CD8-positive, alpha-beta memory T cell (primary cell): ENCODE results near the gene MPZ. TPM values are rescaled to one million over a fixed set of nuclear protein-coding genes. Genes with fewer than 3 reads are reported as not detected.

Source experiments
- CTCF ChIA-PET: fragments of 350-600 bp; sonication (Branson Sonifier 250); formaldehyde crosslinking; loops from one replicate; lab custom pipeline; 2021; ENCODE audit warnings: antibody characterized with exemption; lab: Charles Lee
- POLR2A ChIA-PET: fragments of 350-600 bp; sonication (Branson Sonifier 250); formaldehyde crosslinking; loops from one replicate; lab custom pipeline; 2021; ENCODE audit warnings: antibody characterized with exemption; lab: Charles Lee
- DNase-seq, 5 donors: peaks; one replicate each; pipeline versions ENCODE4 v3.0.0 to v3.0.0-alpha.2; 2020 to 2022; ENCODE audit warnings: mixed read lengths in 1 of 5
- H3K27ac ChIP-seq: one replicate; pipeline ENCODE4 v1.7.0; 2013; ENCODE audit warnings: low read depth, mild to moderate bottlenecking, low read length, moderate library complexity
- H3K27me3 ChIP-seq: 2 replicates; pipeline ENCODE4 v1.7.0; 2013; ENCODE audit warnings: low read length, mild to moderate bottlenecking; ENCODE audit not compliant: insufficient read depth, poor library complexity, severe bottlenecking
- H3K36me3 ChIP-seq: 2 replicates; pipeline ENCODE4 v1.7.0; 2013; ENCODE audit warnings: mild to moderate bottlenecking, low read length, moderate library complexity; ENCODE audit not compliant: insufficient read depth
- H3K4me1 ChIP-seq: 2 replicates; pipeline ENCODE4 v1.7.0; 2013; ENCODE audit warnings: mild to moderate bottlenecking, low read length, moderate library complexity; ENCODE audit not compliant: insufficient read depth
- H3K4me3 ChIP-seq: 2 replicates; pipeline ENCODE4 v1.7.0; 2013; ENCODE audit warnings: mild to moderate bottlenecking, low read length
- H3K9me3 ChIP-seq: 2 replicates; pipeline ENCODE4 v1.7.0; 2013; ENCODE audit warnings: mild to moderate bottlenecking, low read length
- H3K27ac Mint-ChIP-seq, 8 donors: one replicate each; pipeline ENCODE4 v1.8.0; 2020 to 2021; ENCODE audit warnings: mixed read lengths in 8 of 8, mild to moderate bottlenecking in 6 of 8, inconsistent platforms in 3 of 8, moderate library complexity in 3 of 8
- H3K27me3 Mint-ChIP-seq, 2 donors: one replicate each; pipeline ENCODE4 v1.8.0; 2020 to 2021; ENCODE audit warnings: mixed read lengths in 2 of 2, mild to moderate bottlenecking in 1 of 2, moderate library complexity in 1 of 2
- H3K36me3 Mint-ChIP-seq, 3 donors: one replicate each; pipeline ENCODE4 v1.8.0; 2020 to 2021; ENCODE audit warnings: mixed read lengths in 3 of 3, inconsistent platforms in 1 of 3, mild to moderate bottlenecking in 1 of 3
- H3K4me1 Mint-ChIP-seq, 3 donors: one replicate each; pipeline ENCODE4 v1.8.0; 2020 to 2021; ENCODE audit warnings: mixed read lengths in 3 of 3, inconsistent platforms in 1 of 3, mild to moderate bottlenecking in 1 of 3
- H3K4me3 Mint-ChIP-seq, 7 donors: one replicate each; pipeline ENCODE4 v1.8.0; 2020 to 2021; ENCODE audit warnings: mixed read lengths in 7 of 7, mild to moderate bottlenecking in 6 of 7, moderate library complexity in 4 of 7, inconsistent platforms in 2 of 7
- H3K9me3 Mint-ChIP-seq, 5 donors: one replicate each; pipeline ENCODE4 v1.8.0; 2020 to 2022; ENCODE audit warnings: mixed read lengths in 5 of 5, mild to moderate bottlenecking in 3 of 5, moderate library complexity in 2 of 5, inconsistent platforms in 1 of 5
- polyA plus RNA-seq: library from polyadenylated mRNA; unstranded; fragments of 300-500 nt; fragmentation: Illumina TruSeq; gene quantifications from one replicate; pipeline ENCODE4 v1.2.3, GENCODE V29; 2021
- total RNA-seq, 2 experiments: library from RNA; stranded (reverse); gene quantifications; one replicate each; pipeline ENCODE4 v1.2.3, GENCODE V29; 2021

The MPZ gene
- total and polyA plus RNA-seq, 3 experiments from 2014 or later, result 1.8 to 1.9 TPM; not detected in 1

DNA sequence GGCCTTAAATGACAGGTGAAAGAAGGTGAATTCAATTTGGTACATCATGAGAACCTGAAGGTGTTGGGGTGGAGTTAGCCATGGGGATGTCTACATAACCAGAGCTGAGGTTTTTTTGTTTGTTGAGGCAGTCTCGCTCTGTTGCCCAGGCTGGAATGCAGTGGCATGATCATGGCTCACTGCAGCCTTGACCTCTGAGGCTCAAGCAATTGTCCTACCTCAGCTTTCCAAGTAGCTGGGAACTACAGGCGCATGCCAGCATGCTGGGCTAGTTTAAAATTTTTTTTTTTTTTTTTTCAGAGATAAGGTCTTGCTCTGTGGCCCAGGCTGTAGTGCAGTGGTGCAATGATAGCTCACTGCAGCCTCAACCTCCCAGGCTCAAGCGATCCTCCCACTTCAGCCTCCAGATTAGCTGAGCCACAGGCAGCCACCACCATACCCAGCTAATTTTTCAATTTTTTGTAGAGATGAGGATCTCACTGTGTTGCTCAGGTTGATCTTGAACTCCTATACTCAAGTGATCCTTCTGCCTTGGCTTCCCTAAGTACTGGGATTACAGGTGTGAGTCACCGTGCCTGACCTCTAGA, 1.9 kb upstream of the MPZ start:
- Histone ChIP-seq H3K4me3 (no peak overlapping the region), H3K27ac (no peak overlapping the region), H3K9me3 (no peaks in the 10 kb centered on the region), H3K27me3 (no peaks in the 10 kb centered on the region), H3K4me1 (peaks cover 17% of the 10 kb centered on the region), H3K36me3 (no peaks in the 10 kb centered on the region)
- no peaks in the 10 kb centered on the region for H3K9me3 Mint-ChIP-seq
- H3K4me1 Mint-ChIP-seq, result peaks cover 23 to 42% (median 27%) of the 10 kb centered on the region in 3 donors
- POLR2A ChIA-PET, result no interaction called here
- CTCF ChIA-PET, result no interaction called here
- DNase-seq, result no peak
- peaks cover 0 to 11% (median 0%) of the 10 kb centered on the region in 3 donors for H3K36me3 Mint-ChIP-seq
- peak overlapping the region in 2 of 7 donors; percentile 43 to 63 for H3K4me3 Mint-ChIP-seq
- peak overlapping the region in 4 of 8 donors; percentile 19 to 83 (median 58) for H3K27ac Mint-ChIP-seq
- H3K27me3 Mint-ChIP-seq, result no peaks in the 10 kb centered on the region

DNA sequence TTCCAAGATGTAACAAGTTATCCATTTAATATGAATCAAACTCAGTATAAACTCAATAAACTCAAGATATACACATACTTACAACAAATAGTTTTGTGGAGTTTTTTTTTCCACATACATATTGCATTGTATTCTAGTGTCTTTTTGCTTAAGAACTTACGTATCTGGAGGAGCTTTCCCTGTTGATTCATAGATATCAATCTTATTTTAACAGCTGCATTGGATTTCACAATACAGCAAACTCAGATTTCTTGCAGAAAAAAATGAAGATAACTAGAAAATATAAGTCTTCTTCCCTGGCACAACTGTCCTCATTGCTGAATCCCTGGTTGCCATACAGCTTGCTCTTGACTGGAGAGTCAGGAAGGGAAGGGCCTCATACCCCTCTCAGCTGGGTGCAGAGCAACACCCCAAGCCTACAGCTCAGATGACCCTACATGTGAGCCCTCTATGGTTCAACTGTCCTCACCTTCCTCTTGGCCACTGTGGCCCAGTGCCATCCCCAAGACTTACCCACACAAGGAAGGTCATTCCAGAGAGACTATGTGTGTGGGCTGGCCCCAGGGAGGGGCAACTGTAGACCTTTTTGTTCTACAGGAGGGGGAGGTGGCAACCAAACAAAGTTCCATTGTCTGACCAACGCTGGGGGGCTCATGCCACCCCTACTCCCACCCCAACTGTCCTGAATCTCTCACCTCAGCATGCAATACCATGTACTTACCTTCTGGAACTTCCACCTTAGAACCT, 1.7 kb downstream of the MPZ start:
- H3K4me1 Mint-ChIP-seq, result peaks cover 30 to 43% (median 36%) of the 10 kb centered on the region in 3 donors
- H3K27me3 Mint-ChIP-seq, result no peaks in the 10 kb centered on the region
- H3K27me3 ChIP-seq, result no peaks in the 10 kb centered on the region
- H3K4me3 Mint-ChIP-seq, result peak overlapping the region in 1 of 7 donors; percentile 72
- ChIA-PET POLR2A (no interaction called here), CTCF (interaction anchor here (1.0 to 3.6 kb wide), 5 partner anchors 18 to 154 kb away, joined by 3 to 35 read pairs (median 4); partner anchors contain the start of genes PPOX, TOMM40L and UFC1)
- no peak overlapping the region for H3K4me3 ChIP-seq
- H3K36me3 Mint-ChIP-seq, result peaks cover 0 to 7% (median 1%) of the 10 kb centered on the region in 3 donors
- no peak for DNase-seq
- no peaks in the 10 kb centered on the region for H3K36me3 ChIP-seq
- H3K9me3 Mint-ChIP-seq, result no peaks in the 10 kb centered on the region
- H3K4me1 ChIP-seq, result peaks cover 30% of the 10 kb centered on the region
- no peaks in the 10 kb centered on the region for H3K9me3 ChIP-seq
- no peak overlapping the region for H3K27ac ChIP-seq
- peak overlapping the region; percentile 18 to 89 (median 70) for H3K27ac Mint-ChIP-seq

DNA sequence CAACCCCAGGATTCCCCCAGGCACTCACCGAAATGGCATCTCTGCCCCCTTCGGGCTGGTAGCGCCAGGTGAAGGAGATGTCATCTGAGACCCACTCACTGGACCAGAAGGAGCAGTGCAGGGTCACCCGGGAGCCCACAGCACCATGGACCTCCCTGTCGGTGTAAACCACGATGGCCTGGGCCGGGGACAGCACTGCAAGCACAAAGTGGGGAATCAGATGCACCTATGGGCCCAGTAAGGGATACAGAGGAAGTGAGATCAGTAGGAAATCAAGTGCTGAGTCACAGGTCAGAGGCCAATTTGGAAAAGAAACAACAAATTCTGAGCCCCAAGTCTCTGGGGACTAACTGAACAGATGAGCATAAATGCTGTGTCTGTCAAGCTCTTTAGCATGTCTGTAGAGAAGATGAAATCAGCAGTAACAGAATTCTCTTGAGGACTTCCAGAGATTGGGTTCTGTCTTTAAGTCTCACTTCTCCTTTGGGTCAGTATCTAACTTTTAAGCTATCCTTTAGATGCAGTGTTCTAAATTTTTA, 2.5 kb downstream of the MPZ start:
- H3K27me3 ChIP-seq, result no peaks in the 10 kb centered on the region
- peak overlapping the region; percentile 24 to 100 (median 93) for H3K27ac Mint-ChIP-seq
- peak in 3 of 5 donors; percentile 10 to 51 (median 10) for DNase-seq
- no peak overlapping the region for H3K4me3 ChIP-seq
- H3K4me1 Mint-ChIP-seq, result peaks cover 30 to 49% (median 42%) of the 10 kb centered on the region in 3 donors
- H3K9me3 ChIP-seq, result no peaks in the 10 kb centered on the region
- H3K4me1 ChIP-seq, result peaks cover 30% of the 10 kb centered on the region
- H3K36me3 ChIP-seq, result no peaks in the 10 kb centered on the region
- ChIA-PET POLR2A (interaction anchor here (0.6 kb wide), 1 partner anchor 15 kb away, joined by 6 read pairs; no protein-coding TSS in a partner anchor), CTCF (interaction anchor here (1.1 to 3.6 kb wide), 8 partner anchors 8 to 154 kb away, joined by 3 to 35 read pairs (median 4); partner anchors contain the start of genes PPOX, TOMM40L and UFC1)
- no peaks in the 10 kb centered on the region for H3K27me3 Mint-ChIP-seq
- H3K9me3 Mint-ChIP-seq, result no peaks in the 10 kb centered on the region
- peaks cover 0 to 12% (median 1%) of the 10 kb centered on the region in 3 donors for H3K36me3 Mint-ChIP-seq
- H3K27ac ChIP-seq, result no peak overlapping the region
- peak overlapping the region in 3 of 7 donors; percentile 20 to 72 (median 20) for H3K4me3 Mint-ChIP-seq

DNA sequence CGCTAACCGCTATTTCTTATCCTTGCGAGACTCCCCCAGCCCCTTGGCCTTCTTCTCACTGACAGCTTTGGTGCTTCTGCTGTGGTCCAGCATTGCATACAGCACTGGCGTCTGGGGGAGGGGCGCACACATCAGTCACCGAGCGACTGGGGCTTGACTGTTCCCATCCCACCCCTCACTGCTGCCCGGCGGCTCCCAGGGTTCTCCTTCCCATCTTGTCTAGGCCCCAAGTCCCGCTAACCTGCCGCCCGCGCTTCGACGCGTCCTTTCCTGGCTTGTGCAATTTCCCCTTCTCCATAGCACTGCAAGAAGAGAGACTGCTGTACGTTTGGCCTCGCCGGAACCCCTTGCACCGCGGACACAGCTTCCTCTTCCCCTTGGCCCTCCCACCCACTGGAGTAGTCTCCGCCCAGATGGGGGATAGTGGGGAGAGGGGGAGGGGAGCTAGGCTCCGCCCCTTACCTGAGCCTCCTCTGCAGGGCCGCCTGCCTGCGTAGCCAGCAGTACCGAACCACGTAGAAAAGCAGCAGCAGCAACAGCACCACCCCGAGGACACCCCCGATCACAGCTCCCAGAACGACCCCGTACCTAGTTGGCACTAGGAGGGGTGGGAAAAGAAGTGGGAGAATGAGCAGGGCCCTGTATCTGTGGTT, 3.8 kb downstream of the MPZ start:
- ChIA-PET POLR2A (interaction anchor here (0.6 to 2.1 kb wide), 5 partner anchors 8 to 260 kb away, joined by 4 to 14 read pairs (median 5); partner anchors contain the start of genes SDHC, TOMM40L and USF1), CTCF (interaction anchor here (0.6 to 3.6 kb wide), 17 partner anchors 9 to 135 kb away, joined by 3 to 35 read pairs (median 4); partner anchors contain the start of gene TOMM40L)
- Mint-ChIP-seq H3K27ac (peak overlapping the region; percentile 79 to 100 (median 93)), H3K36me3 (peaks cover 0 to 12% (median 1%) of the 10 kb centered on the region in 3 donors), H3K9me3 (no peaks in the 10 kb centered on the region), H3K27me3 (no peaks in the 10 kb centered on the region), H3K4me3 (peak overlapping the region; percentile 91 to 99 (median 93)), H3K4me1 (peaks cover 30 to 49% (median 42%) of the 10 kb centered on the region in 3 donors)
- peaks cover 30% of the 10 kb centered on the region for H3K4me1 ChIP-seq
- H3K36me3 ChIP-seq, result no peaks in the 10 kb centered on the region
- peak overlapping the region; percentile 89 for H3K4me3 ChIP-seq
- peak; percentile 73 to 95 (median 92) for DNase-seq
- no peaks in the 10 kb centered on the region for H3K27me3 ChIP-seq
- peak overlapping the region; percentile 78 for H3K27ac ChIP-seq
- H3K9me3 ChIP-seq, result no peaks in the 10 kb centered on the region

DNA sequence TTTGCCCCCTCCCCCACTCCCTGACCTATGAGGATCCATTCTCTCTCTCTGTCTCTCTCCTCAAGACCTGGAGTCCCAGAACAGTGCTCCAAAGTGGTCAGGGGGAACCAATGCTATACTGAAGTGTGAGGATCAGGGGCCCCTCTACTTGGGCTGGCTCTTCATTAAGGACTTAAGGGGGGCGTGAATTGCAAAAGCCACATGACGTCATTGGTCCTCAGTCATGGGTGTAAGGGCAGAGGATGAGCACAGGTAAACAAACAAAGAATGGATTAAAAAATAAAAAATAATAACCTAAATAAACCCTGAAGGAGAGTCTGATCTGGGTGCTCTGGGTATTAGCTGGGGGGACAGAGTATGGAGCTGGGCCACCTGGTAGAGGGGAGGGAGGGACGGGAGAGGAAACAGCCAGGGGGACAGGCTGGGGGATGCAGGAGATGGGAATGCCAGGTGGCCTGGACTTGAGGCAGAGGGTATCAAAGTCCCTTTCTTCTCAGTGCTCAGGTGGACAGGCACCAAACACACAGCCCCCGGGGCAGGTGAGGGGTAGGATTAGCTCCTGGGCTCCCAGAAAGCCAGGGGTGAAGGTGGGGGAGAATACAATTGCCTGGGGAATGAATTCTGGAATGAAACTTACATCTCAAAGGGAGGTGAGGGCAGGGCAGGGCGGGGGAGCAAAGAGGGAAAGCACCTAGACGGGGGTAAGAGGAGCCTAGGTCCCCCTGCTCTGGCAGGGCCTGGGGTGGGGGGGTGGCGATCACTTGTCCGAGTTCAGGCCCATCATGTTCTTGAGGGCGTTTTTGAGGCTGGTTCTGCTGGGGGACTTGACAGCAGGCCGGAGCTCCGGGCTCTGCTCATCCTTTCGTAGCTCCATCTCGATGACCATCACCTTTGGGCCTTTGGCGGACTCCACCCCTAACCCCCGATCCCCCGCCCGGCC, 4.6 kb downstream of the MPZ start:
- H3K36me3 Mint-ChIP-seq, result peaks cover 0 to 17% (median 1%) of the 10 kb centered on the region in 3 donors

DNA sequence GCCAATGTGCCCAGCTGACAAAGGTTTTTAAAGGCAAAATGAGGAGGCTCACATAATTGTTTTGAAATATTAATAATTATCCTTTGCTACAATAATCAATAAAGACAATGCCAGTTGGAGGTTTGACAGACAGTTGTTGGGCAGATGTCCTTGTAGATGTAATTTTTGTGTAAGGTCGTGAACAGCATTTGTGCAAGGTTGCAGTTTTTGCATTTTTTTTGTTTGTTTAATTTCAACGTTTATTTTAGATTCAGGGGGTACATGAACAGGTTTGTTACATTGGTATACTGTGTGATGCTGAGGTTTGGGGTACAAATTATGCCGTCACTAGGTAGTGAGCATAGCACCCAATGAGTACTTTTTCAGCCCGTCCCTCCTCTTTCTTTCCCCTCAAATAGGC, 9.3 kb downstream of the MPZ start:
- peaks cover 22% of the 10 kb centered on the region for H3K4me1 ChIP-seq
- H3K27ac ChIP-seq, result no peak overlapping the region
- Mint-ChIP-seq H3K27ac (no peak overlapping the region), H3K36me3 (peaks cover 0 to 12% (median 1%) of the 10 kb centered on the region in 3 donors), H3K27me3 (no peaks in the 10 kb centered on the region), H3K4me3 (no peak overlapping the region), H3K9me3 (no peaks in the 10 kb centered on the region), H3K4me1 (peaks cover 21 to 34% (median 34%) of the 10 kb centered on the region in 3 donors)
- CTCF ChIA-PET, result interaction anchor here (0.6 kb wide), 1 partner anchor 80 kb away, joined by 3 read pairs; no protein-coding TSS in a partner anchor
- no peak overlapping the region for H3K4me3 ChIP-seq
- POLR2A ChIA-PET, result interaction anchor here (0.7 kb wide), 1 partner anchor 84 kb away, joined by 4 read pairs; no protein-coding TSS in a partner anchor
- H3K9me3 ChIP-seq, result no peaks in the 10 kb centered on the region
- no peaks in the 10 kb centered on the region for H3K36me3 ChIP-seq
- H3K27me3 ChIP-seq, result no peaks in the 10 kb centered on the region
- no peak for DNase-seq

More for the DNA sequence above, 4.6 kb downstream of the MPZ start:
- Histone ChIP-seq H3K27ac (peak overlapping the region; percentile 78), H3K9me3 (no peaks in the 10 kb centered on the region), H3K4me1 (peaks cover 30% of the 10 kb centered on the region), H3K4me3 (peak overlapping the region; percentile 89), H3K36me3 (no peaks in the 10 kb centered on the region), H3K27me3 (no peaks in the 10 kb centered on the region)
- CTCF ChIA-PET, result interaction anchor here (0.6 to 3.6 kb wide), 15 partner anchors 10 to 134 kb away, joined by 3 to 35 read pairs (median 4); partner anchors contain the start of gene TOMM40L
- POLR2A ChIA-PET, result interaction anchor here (1.2 to 2.1 kb wide), 3 partner anchors 9 to 259 kb away, joined by 4 to 14 read pairs (median 4); partner anchors contain the start of genes SDHC, TOMM40L and USF1
- peak overlapping the region; percentile 91 to 99 (median 93) for H3K4me3 Mint-ChIP-seq
- H3K27me3 Mint-ChIP-seq, result no peaks in the 10 kb centered on the region
- no peaks in the 10 kb centered on the region for H3K9me3 Mint-ChIP-seq
- H3K4me1 Mint-ChIP-seq, result peaks cover 30 to 49% (median 42%) of the 10 kb centered on the region in 3 donors
- H3K27ac Mint-ChIP-seq, result peak overlapping the region; percentile 79 to 100 (median 93)
- no peak for DNase-seq
